HG03135 (cell line): Measurements from ENCODE around the gene DUSP8.
"Not testable (repeated sequence)": the region's sequence is repeated elsewhere in the genome, so short reads cannot be mapped to it uniquely, and the experiment has no call there.

Experiments used
- ATAC-seq: cut with Tn5 transposase; IDR thresholded peaks from one replicate; pipeline ENCODE4 v1.9.1; 2021; ENCODE audit warnings: mild to moderate bottlenecking, moderate library complexity; ENCODE audit not compliant: unreplicated experiment

The DUSP8 gene

GRCh38 chr11:1516273-1517067 is 55.6 kb downstream of the DUSP8 start:
- ATAC-seq: no peak

- no peak for ATAC-seq
These were observed 56.7 kb downstream of the DUSP8 start for GRCh38 chr11:1515082-1516060.

- no peak for ATAC-seq
These were observed 57.6 kb downstream of the DUSP8 start for GRCh38 chr11:1514336-1515061.

- no peak for ATAC-seq
These were observed 58.5 kb downstream of the DUSP8 start for GRCh38 chr11:1513326-1514296.

GRCh38 chr11:1512531-1513258 is 59.4 kb downstream of the DUSP8 start:
- not testable (repeated sequence) for ATAC-seq

GRCh38 chr11:1511937-1512496 is 60.1 kb downstream of the DUSP8 start:
- no peak for ATAC-seq

- no peak for ATAC-seq
These were observed 61.1 kb downstream of the DUSP8 start for GRCh38 chr11:1510928-1511327.

- not testable (repeated sequence) for ATAC-seq
These were observed 61.7 kb downstream of the DUSP8 start for GRCh38 chr11:1510351-1510750.

GRCh38 chr11:1509626-1510255 is 62.3 kb downstream of the DUSP8 start:
- no peak for ATAC-seq

- ATAC-seq: no peak
These were observed 63.1 kb downstream of the DUSP8 start for GRCh38 chr11:1508986-1509385.

GRCh38 chr11:1508491-1508891 is 63.6 kb downstream of the DUSP8 start:
- ATAC-seq: no peak

- ATAC-seq: no peak
These were observed 64.5 kb downstream of the DUSP8 start for GRCh38 chr11:1507381-1508140.

GRCh38 chr11:1506981-1507380 is 65.1 kb downstream of the DUSP8 start:
- ATAC-seq: no peak

GRCh38 chr11:1505480-1505879 is 66.6 kb downstream of the DUSP8 start:
- no peak for ATAC-seq

GRCh38 chr11:1504581-1505290 is 67.3 kb downstream of the DUSP8 start:
- no peak for ATAC-seq

- ATAC-seq: no peak
These were observed 67.9 kb downstream of the DUSP8 start for GRCh38 chr11:1504138-1504537.
